Measurements from ENCODE around the gene HDAC4. TPM values are rescaled to one million over a fixed set of nuclear protein-coding genes. Genes with fewer than 3 reads are reported as not detected.

Gene HDAC4
- total and polyA plus RNA-seq, 8 donors: 1.7 to 98.8 (median 24.5) TPM

DNA sequence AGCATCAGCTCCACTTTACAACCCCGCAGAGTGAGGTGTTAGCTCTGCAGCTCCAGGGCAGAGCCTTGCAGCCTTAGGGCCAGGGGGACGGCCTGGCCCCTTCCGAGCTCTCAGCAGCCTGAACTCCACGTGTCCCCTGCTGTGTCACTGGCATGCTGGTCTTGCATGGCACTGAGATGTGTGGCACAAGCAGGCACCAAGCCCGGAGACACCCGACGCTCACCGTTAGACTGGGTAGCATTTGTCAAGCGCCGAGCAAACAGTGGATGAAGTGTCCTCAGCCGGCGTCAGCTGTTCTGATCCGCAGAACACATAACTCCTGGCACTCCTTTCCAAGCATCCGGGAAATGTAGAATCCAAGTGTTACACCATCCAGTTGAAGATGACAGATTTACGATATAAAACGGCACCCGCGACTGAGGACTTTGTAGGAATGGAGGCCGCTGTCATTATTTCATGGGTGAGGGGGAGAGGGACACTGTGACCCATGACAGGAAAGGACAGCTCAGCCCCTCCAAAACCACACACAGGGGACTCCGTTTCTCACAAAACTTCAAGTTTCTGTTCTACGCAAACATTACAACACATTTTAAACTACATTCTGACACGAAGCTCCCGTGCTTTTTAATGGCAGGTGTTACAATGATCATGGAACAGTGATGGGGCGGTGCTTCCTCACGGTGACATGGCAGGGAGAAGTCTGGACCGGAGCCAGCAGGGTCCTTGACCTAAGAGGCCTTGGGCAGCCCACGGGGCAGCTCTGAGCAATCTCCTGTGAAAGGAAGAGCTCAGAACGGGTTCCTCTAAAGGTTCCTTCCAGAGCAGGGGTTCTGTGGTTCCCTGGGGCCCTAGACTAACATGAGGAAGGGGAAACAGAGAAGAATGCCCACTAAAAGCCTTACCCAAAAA, 89.4 kb downstream of the HDAC4 start:
- DNase-seq: peak; percentile 25 to 64
- Histone ChIP-seq H3K27me3 (no peaks in the 10 kb centered on the region), H3K36me3 (peaks cover 0 to 4% (median 0%) of the 10 kb centered on the region in 4 donors), H3K4me3 (no peak overlapping the region), H3K4me1 (peaks cover 12 to 85% (median 51%) of the 10 kb centered on the region in 4 donors), H3K27ac (peak overlapping the region in 4 of 5 donors; percentile 39 to 86 (median 74)), H3K9me3 (no peaks in the 10 kb centered on the region)
- TF ChIP-seq, protein P1, sequence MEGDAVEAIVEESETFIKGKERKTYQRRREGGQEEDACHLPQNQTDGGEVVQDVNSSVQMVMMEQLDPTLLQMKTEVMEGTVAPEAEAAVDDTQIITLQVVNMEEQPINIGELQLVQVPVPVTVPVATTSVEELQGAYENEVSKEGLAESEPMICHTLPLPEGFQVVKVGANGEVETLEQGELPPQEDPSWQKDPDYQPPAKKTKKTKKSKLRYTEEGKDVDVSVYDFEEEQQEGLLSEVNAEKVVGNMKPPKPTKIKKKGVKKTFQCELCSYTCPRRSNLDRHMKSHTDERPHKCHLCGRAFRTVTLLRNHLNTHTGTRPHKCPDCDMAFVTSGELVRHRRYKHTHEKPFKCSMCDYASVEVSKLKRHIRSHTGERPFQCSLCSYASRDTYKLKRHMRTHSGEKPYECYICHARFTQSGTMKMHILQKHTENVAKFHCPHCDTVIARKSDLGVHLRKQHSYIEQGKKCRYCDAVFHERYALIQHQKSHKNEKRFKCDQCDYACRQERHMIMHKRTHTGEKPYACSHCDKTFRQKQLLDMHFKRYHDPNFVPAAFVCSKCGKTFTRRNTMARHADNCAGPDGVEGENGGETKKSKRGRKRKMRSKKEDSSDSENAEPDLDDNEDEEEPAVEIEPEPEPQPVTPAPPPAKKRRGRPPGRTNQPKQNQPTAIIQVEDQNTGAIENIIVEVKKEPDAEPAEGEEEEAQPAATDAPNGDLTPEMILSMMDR (IDR thresholded peaks at IDR 0.05): no peak
- TF ChIP-seq POLR2AphosphoS5 (IDR thresholded peaks at IDR 0.05): peak in 2 of 3 donors; percentile 56 to 61
- WGBS, 5 donors: 69 to 89% (median 81%) methylated on average over 21 to 28 of the region's 28 CpGs
- intact Hi-C loops (cut with DNase I; ENCODE audit: low total_unique reads): no loop called here

DNA sequence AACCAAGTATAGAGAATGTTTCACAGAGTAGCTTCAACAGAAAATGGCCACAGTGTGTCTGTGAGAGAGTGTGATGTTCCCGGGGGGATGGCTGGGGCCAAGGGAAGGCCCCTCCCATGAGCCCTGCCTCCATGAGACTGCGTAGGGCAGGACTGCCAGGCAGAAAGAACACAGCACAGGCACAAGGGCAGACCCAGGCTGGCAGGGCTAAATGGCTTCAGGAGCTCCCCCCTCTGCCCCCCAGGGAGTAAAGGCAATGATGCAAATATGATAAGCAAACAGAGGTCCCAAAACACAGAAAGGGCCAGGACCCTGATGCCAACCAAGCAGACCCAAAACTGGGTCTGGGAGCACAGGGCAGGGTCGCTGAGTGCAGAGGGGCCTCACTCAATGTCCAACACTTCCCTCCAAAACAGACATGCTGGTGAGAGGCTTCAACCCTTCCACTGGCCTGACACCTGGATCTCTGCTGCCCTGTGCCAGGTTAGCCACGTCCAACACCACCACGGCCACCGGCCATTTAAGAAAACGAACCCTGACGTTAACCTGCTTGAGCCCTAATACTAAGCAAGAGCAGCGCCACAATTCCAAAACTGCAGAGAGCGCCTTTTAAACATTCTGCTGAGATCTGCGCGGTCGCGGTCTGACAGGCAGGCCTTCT, 90.3 kb downstream of the HDAC4 start:
- peaks cover 12 to 85% (median 52%) of the 10 kb centered on the region in 4 donors for H3K4me1 ChIP-seq
- DNase-seq: peak; percentile 20 to 28
- 83 to 95% (median 94%) methylated on average over 14 of the region's 14 CpGs for WGBS, 5 donors
- H3K36me3 ChIP-seq: peaks cover 0 to 4% (median 0%) of the 10 kb centered on the region in 4 donors
- H3K27me3 ChIP-seq: no peaks in the 10 kb centered on the region
- peak overlapping the region in 4 of 5 donors; percentile 73 to 86 (median 75) for H3K27ac ChIP-seq
- H3K9me3 ChIP-seq: no peaks in the 10 kb centered on the region
- intact Hi-C loops (cut with DNase I; ENCODE audit: low total_unique reads): no loop called here
- TF ChIP-seq, protein P1 (IDR thresholded peaks at IDR 0.05): no peak
- TF ChIP-seq POLR2AphosphoS5 (IDR thresholded peaks at IDR 0.05): no peak
- TF ChIP-seq EP300 (IDR thresholded peaks at IDR 0.05): peak; percentile 13
- no peak overlapping the region for H3K4me3 ChIP-seq

DNA sequence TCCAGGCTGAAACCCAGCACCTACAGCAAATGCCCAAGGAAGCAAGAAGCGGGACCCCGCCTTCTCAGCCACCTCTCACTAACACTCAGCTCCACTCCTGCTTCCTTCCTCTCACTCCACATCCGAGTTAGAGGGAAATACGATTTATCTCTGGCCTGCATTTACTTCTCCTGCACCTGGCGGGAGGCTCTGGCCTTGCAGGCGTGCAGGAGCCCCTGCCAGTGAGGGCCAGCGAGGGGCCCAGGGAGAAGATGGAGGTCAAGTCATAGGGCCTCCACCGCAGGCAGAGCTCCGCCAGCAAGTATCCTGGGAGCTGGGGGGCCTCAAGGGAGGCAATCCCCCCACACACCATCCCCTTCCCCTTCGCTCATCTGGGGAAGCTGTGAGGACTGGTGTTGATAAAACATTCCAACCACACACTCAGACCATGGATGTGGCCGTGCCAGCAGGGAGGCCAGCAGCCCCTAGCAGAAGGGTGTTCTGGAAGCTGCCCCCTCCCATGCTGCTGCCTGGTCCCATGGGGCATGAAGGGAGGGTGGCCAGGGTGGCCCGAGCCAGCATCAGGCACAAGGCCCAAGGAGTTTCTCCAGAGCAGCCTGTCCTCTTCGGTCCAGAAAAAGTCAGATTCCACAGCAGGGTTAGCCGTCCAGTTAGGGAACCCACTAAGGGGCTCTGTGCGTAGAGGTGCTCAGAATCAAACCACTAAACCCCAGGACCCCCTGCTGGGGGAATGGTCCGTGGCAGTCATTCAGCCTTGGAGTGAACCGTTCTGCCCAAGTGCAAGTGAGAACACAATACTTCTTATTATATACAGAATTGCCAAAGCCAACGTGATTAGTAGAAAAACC, 91.2 kb downstream of the HDAC4 start:
- 70 to 82% (median 80%) methylated on average over 14 to 18 of the region's 18 CpGs for WGBS, 5 donors
- H3K36me3 ChIP-seq: peaks cover 0 to 4% (median 0%) of the 10 kb centered on the region in 4 donors
- peaks cover 21 to 88% (median 60%) of the 10 kb centered on the region in 4 donors for H3K4me1 ChIP-seq
- H3K27ac ChIP-seq: peak overlapping the region in 4 of 5 donors; percentile 73 to 86 (median 75)
- H3K9me3 ChIP-seq: no peaks in the 10 kb centered on the region
- intact Hi-C loops (cut with DNase I; ENCODE audit: low total_unique reads): no loop called here
- H3K4me3 ChIP-seq: peak overlapping the region; percentile 38 to 41 (median 38)
- H3K27me3 ChIP-seq: no peaks in the 10 kb centered on the region
- TF ChIP-seq POLR2AphosphoS5 (IDR thresholded peaks at IDR 0.05): peak in 1 of 3 donors; percentile 1
- TF ChIP-seq EP300 (IDR thresholded peaks at IDR 0.05): no peak
- peak in 1 of 2 donors; percentile 24 for DNase-seq

DNA sequence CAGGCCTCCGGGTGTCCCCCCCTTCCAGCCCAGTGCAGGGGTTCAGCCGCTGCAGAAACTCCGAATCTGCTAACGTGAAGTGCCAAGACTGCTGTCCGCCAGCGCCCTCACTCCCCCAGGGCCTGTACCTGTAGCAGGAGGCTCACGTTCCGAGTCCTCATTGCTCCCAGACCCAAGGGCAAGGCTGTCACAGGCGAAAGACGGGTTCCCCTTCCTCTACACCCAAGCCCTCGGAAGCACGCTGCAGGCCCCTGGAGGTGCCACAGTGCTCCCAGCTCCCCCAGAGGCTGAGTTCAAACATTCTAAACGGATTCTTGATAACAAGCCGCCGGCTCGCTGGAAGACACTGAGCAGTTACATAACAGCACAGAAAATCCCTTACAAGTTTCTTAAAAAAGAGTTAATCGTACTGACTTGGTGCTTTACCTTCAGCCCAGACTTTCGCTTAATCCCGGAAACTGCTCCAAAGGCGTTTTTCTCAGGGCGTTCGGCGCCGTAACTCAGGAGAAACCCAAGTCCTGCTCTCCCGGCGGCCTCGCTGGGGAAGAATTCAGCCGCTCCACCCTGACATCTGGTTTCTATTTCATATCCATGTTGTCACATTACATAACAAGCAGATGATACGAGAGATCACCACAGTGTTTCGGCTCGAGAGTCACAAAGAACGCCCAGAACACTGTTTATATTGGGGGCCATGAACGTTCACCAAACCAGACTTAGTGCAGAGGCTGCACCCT, 92.0 kb downstream of the HDAC4 start:
- H3K27me3 ChIP-seq: no peaks in the 10 kb centered on the region
- 62 to 68% (median 67%) methylated on average over 30 to 33 of the region's 33 CpGs for WGBS, 5 donors
- peaks cover 29 to 93% (median 67%) of the 10 kb centered on the region in 4 donors for H3K4me1 ChIP-seq
- peak overlapping the region; percentile 39 to 86 (median 74) for H3K27ac ChIP-seq
- intact Hi-C loops (cut with DNase I; ENCODE audit: low total_unique reads): no loop called here
- no peaks in the 10 kb centered on the region for H3K9me3 ChIP-seq
- peak in 2 of 3 donors; percentile 18 to 44 for TF ChIP-seq POLR2AphosphoS5 (IDR thresholded peaks at IDR 0.05)
- TF ChIP-seq, protein P1 (IDR thresholded peaks at IDR 0.05): no peak
- no peak for TF ChIP-seq EP300 (IDR thresholded peaks at IDR 0.05)
- TF ChIP-seq POLR2A (IDR thresholded peaks at IDR 0.05): no peak
- peak; percentile 25 to 75 for DNase-seq
- peaks cover 0 to 4% (median 0%) of the 10 kb centered on the region in 4 donors for H3K36me3 ChIP-seq
- H3K4me3 ChIP-seq: peak overlapping the region; percentile 38 to 41 (median 38)

All from stomach (tissue), 9 donors.